DOHH2 (cell line): ENCODE results near the gene KRTAP10-3.

Experiments used
- H3F3A ChIP-seq: fragments of 200-600 bp; sonication (generic), shearing (Covaris generic); 2 replicates; pipeline ENCODE4 v1.6.0; 2016; ENCODE audit warnings: antibody characterized with exemption, mild to moderate bottlenecking; ENCODE audit not compliant: control insufficient read depth, insufficient read depth
- H3K27ac ChIP-seq: fragments of 200-600 bp; sonication (generic); 2 replicates; pipeline ENCODE4 v1.5.1; 2014; ENCODE audit warnings: low read depth, mild to moderate bottlenecking, low read length, moderate library complexity
- H3K27me3 ChIP-seq: fragments of 200-600 bp; sonication (generic); 2 replicates; pipeline ENCODE4 v1.6.1; 2014; ENCODE audit warnings: mild to moderate bottlenecking, low read length, mixed read lengths; ENCODE audit not compliant: control insufficient read depth
- H3K36me3 ChIP-seq: fragments of 200-600 bp; sonication (generic); 2 replicates; pipeline ENCODE4 v1.6.1; 2014; ENCODE audit warnings: mild to moderate bottlenecking, low read length, moderate library complexity, mixed read lengths; ENCODE audit not compliant: control insufficient read depth
- H3K4me1 ChIP-seq: fragments of 200-600 bp; sonication (generic); 2 replicates; pipeline ENCODE4 v1.6.1; 2014; ENCODE audit warnings: mild to moderate bottlenecking, low read length, mixed read lengths; ENCODE audit not compliant: control insufficient read depth
- H3K4me2 ChIP-seq: fragments of 200-600 bp; sonication (generic); 2 replicates; pipeline ENCODE4 v1.6.0; 2014; ENCODE audit warnings: mild to moderate bottlenecking, low read length, moderate library complexity
- H3K4me3 ChIP-seq: fragments of 200-600 bp; sonication (generic); 2 replicates; pipeline ENCODE4 v1.5.1; 2014; ENCODE audit warnings: mild to moderate bottlenecking, low read length, mixed read lengths
- H3K79me2 ChIP-seq: fragments of 200-600 bp; sonication (generic); 2 replicates; pipeline ENCODE4 v1.6.1; 2014; ENCODE audit warnings: mild to moderate bottlenecking, low read length, mixed read lengths; ENCODE audit not compliant: control insufficient read depth
- H3K9me2 ChIP-seq: fragments of 200-600 bp; sonication (generic); replicated peaks from 2 replicates; pipeline ENCODE4 v1.6.1; 2014; ENCODE audit warnings: mild to moderate bottlenecking, low read length, mixed read lengths; ENCODE audit not compliant: control insufficient read depth
- H3K9me3 ChIP-seq: fragments of 200-600 bp; sonication (generic); 2 replicates; pipeline ENCODE4 v1.6.1; 2014; ENCODE audit warnings: antibody characterized with exemption, low read length, mixed read lengths; ENCODE audit not compliant: control insufficient read depth, insufficient read depth
- H4K20me1 ChIP-seq: fragments of 200-600 bp; sonication (generic); 2 replicates; pipeline ENCODE4 v1.6.0; 2014; ENCODE audit warnings: low read depth, mild to moderate bottlenecking, antibody characterized with exemption, low read length, moderate library complexity; ENCODE audit not compliant: control insufficient read depth, insufficient read depth
- CTCF ChIP-seq: fragments of 200-600 bp; sonication (generic); IDR thresholded peaks from one replicate; pipeline ENCODE4 v1.5.1; 2014; ENCODE audit warnings: antibody characterized with exemption, mild to moderate bottlenecking, low read depth, low read length; ENCODE audit not compliant: poor library complexity, severe bottlenecking
- EZH2phosphoT487 ChIP-seq: fragments of 200-600 bp; sonication (generic); IDR thresholded peaks from 2 replicates; pipeline ENCODE4 v1.6.1; 2017; ENCODE audit warnings: borderline replicate concordance, mild to moderate bottlenecking, antibody characterized with exemption, low read length, moderate library complexity, mixed read lengths

The KRTAP10-3 gene

GRCh38 chr21:44571844-44572782 is 13.5 kb upstream of the KRTAP10-3 start:
- H3K27ac ChIP-seq, result no peak overlapping the region
- H3K9me2 ChIP-seq, result no peaks in the 10 kb centered on the region
- no peaks in the 10 kb centered on the region for H4K20me1 ChIP-seq
- no peaks in the 10 kb centered on the region for H3K9me3 ChIP-seq
- no peaks in the 10 kb centered on the region for H3K27me3 ChIP-seq
- TF ChIP-seq CTCF (no peak), EZH2phosphoT487 (no peak)
- no peaks in the 10 kb centered on the region for H3K36me3 ChIP-seq
- H3K79me2 ChIP-seq, result no peaks in the 10 kb centered on the region
- H3K4me2 ChIP-seq, result no peak overlapping the region
- no peak overlapping the region for H3K4me3 ChIP-seq
- no peaks in the 10 kb centered on the region for H3F3A ChIP-seq
- no peaks in the 10 kb centered on the region for H3K4me1 ChIP-seq

- no peaks in the 10 kb centered on the region for H3K9me2 ChIP-seq
- H3K4me1 ChIP-seq, result no peaks in the 10 kb centered on the region
- no peak overlapping the region for H3K4me3 ChIP-seq
- H3K4me2 ChIP-seq, result no peak overlapping the region
- no peak for TF ChIP-seq CTCF
- TF ChIP-seq EZH2phosphoT487, result no peak
- no peaks in the 10 kb centered on the region for H3F3A ChIP-seq
- no peaks in the 10 kb centered on the region for H4K20me1 ChIP-seq
- no peaks in the 10 kb centered on the region for H3K27me3 ChIP-seq
- no peak overlapping the region for H3K27ac ChIP-seq
- no peaks in the 10 kb centered on the region for H3K79me2 ChIP-seq
- no peaks in the 10 kb centered on the region for H3K36me3 ChIP-seq
- H3K9me3 ChIP-seq, result no peaks in the 10 kb centered on the region
Observed at GRCh38 chr21:44571296-44571695, 12.7 kb upstream of the KRTAP10-3 start.

- no peaks in the 10 kb centered on the region for H3K9me3 ChIP-seq
- H3F3A ChIP-seq, result no peaks in the 10 kb centered on the region
- TF ChIP-seq CTCF (no peak), EZH2phosphoT487 (no peak)
- H3K79me2 ChIP-seq, result no peaks in the 10 kb centered on the region
- no peaks in the 10 kb centered on the region for H3K27me3 ChIP-seq
- no peaks in the 10 kb centered on the region for H3K4me1 ChIP-seq
- no peaks in the 10 kb centered on the region for H3K36me3 ChIP-seq
- no peak overlapping the region for H3K4me2 ChIP-seq
- no peak overlapping the region for H3K27ac ChIP-seq
- no peak overlapping the region for H3K4me3 ChIP-seq
- H4K20me1 ChIP-seq, result no peaks in the 10 kb centered on the region
- no peaks in the 10 kb centered on the region for H3K9me2 ChIP-seq
Observed at GRCh38 chr21:44569861-44570517, 11.4 kb upstream of the KRTAP10-3 start.
